Cardiac fibroblast (primary cell): ENCODE data around the gene PEPD.
"Not testable (repeated sequence)": the region's sequence is repeated elsewhere in the genome, so short reads cannot be mapped to it uniquely, and the experiment has no call there.

Experiments
- DNase-seq, 2 donors: peaks; one replicate each; pipeline versions ENCODE4 v3.0.0 to v3.0.0-alpha.2; 2010; ENCODE audit warnings: low read depth in 2 of 2
- H3K4me3 ChIP-seq, 2 donors: replicated peaks in 1 of 2; 1 replicate in 1 of 2; 2 replicates in 1 of 2; pipeline ENCODE4 v1.5.1; 2011; ENCODE audit warnings: low read depth in 2 of 2, low read length in 2 of 2, mild to moderate bottlenecking in 2 of 2, moderate library complexity in 1 of 2
- CTCF ChIP-seq: IDR thresholded peaks from one replicate; pipeline ENCODE4 v1.5.1; 2011; ENCODE audit warnings: low read depth, mild to moderate bottlenecking, low read length, inconsistent platforms

PEPD gene

DNA sequence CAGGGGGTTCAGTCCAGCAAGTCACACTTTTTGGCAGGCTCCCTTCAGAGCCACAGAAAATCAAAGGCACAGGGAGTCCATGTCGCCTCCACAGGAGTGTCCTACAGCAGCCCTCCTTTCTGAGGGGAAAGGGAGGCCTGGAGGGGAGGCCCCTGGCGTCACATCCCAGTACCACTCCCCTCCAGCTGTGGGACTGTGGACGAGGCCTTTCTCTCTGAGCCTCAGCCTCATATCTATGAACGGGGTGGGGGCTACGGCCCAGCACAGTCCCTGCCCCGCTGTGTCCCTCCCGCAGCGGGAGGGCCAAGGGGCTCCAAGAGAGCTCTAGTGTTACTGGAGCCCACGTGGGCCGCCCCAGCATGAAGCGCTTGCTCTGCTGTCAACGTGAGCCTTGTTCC, 23.8 kb downstream of the PEPD start:
- TF ChIP-seq CTCF: no peak
- no peak for DNase-seq
- H3K4me3 ChIP-seq: no peak overlapping the region

DNA sequence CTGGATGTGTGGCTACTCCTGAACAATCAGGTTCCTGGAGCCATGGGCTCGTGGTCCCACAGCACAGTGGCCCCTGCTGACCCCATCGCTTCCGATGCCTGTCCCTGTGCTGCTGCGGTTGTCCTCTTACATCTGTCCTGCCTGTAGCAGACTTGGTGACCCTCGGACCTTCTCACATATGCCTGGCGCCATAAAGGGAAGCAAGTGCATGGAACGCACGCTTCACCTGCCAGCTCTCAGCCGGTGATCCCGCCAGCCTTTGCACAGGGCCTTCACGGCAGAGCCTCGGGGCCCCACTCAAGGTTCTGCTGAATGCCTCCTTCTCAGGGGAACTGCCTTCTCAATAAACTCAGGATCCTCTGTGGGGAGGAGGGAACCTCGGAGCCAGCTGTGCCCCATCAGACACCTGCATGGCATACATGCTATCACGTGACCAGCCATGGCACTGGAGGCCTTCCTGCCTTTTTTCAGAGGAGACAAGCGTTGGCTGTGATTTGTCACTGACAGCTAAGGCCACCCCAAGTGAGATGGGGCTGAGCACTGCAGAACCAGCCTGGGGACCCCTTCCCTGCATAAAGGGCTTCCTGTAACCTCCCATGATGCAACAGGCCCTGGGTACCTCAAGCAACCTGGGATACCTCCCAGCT, 24.3 kb downstream of the PEPD start:
- DNase-seq: no peak
- no peak for TF ChIP-seq CTCF
- no peak overlapping the region for H3K4me3 ChIP-seq

GRCh38 chr19:33496038-33496895, 25.3 kb downstream of the PEPD start:
- no peak overlapping the region for H3K4me3 ChIP-seq
- no peak for TF ChIP-seq CTCF
- DNase-seq: no peak

DNA sequence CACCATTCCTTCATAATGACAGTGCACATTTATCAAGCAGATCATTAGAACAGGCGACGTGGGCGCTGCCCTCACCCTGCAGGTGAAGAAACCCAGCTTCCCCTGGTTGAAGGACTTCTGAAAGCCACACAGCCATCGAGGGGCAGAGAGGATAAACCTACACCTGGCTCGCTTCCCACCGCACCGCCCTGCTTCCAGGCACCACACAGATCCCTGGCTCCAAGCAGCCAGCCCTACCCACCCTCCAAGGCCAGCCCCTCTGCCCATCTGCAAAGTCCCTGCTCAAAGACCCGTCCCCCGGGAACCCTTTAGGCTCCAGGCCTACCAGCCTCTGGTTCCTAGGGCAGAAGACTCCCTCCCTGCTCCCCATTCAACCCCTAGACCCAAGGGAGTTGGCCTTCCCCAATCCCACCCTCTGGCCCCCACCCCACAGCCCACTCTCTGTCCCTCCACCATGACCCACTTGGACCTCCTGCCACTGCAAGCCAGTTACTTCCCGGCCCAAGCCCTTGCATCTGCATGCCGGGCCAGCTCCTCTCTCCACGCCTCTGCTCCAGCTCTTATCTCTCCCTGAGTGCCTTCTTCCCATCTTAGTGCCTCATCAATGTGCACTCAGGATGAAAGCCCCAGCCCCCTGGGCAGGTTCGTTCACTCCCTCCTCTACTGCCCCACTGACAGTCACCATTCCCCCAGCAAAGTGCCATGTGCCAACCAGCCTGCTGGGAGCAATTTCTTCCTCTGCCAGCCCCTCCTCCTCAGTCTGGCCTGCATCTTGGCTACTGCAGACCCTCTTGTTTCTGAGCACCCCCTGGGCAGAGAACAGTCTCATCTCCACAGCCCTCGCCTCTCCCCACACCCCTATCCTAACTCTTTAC, 28.0 kb downstream of the PEPD start:
- no peak for TF ChIP-seq CTCF
- DNase-seq: no peak
- no peak overlapping the region for H3K4me3 ChIP-seq

- no peak for TF ChIP-seq CTCF
- DNase-seq: no peak
- H3K4me3 ChIP-seq: no peak overlapping the region
Measured at GRCh38 chr19:33492951-33493350, 28.6 kb downstream of the PEPD start.

GRCh38 chr19:33492090-33492489, 29.5 kb downstream of the PEPD start:
- no peak for DNase-seq
- no peak for TF ChIP-seq CTCF
- H3K4me3 ChIP-seq: no peak overlapping the region

GRCh38 chr19:33490596-33490995, 31.0 kb downstream of the PEPD start:
- DNase-seq, H3K4me3 ChIP-seq: not testable (repeated sequence)
